Stomach (tissue), 4 donors: ENCODE results near the gene SHOX.

Source experiments
- EP300 ChIP-seq: sonication (generic); formaldehyde crosslinking; IDR thresholded peaks from one replicate; pipeline ENCODE4 v1.6.1; 2017; ENCODE audit warnings: antibody characterized with exemption
- POLR2A ChIP-seq, 4 donors: fragments of 450-650 bp; IDR thresholded peaks; one replicate each; pipeline ENCODE4 v1.6.1; 2016; ENCODE audit warnings: antibody characterized with exemption in 4 of 4, control low read depth in 2 of 4, mild to moderate bottlenecking in 1 of 4, moderate library complexity in 1 of 4
- POLR2AphosphoS5 ChIP-seq, 3 donors: sonication (generic); formaldehyde crosslinking; IDR thresholded peaks; one replicate each; pipeline ENCODE4 v1.6.1; 2016; ENCODE audit warnings: antibody characterized with exemption in 3 of 3
- TF ChIP-seq, protein P1 (sequence below), 7 experiments: fragments of 450-650 bp in 4 of 7; fragments of 200-600 bp in 3 of 7; sonication (generic) in 3 of 7; IDR thresholded peaks; one replicate each; pipeline ENCODE4 v1.5.1; 2016 to 2019; ENCODE audit warnings: antibody characterized with exemption in 7 of 7, control low read depth in 2 of 7, mild to moderate bottlenecking in 1 of 7

DNA sequence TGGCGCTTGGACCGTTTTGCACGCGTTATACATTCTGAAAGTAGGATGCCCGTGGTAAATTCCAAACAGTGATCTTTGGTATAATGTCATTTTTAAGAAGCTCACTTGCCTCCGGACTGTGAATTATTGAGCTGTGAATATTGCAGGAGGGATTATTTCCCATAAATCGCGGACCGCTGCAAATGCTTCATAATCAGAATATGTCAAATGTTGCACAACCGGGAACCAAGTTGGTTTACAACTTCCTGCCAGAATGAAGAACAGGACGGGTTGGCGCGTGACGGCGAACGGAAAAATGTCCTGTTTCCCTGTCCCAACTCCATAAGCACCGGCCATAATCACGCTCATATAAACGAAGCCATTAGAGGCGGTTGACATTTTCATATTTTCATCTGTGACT, 67.6 kb downstream of the SHOX start:
- TF ChIP-seq POLR2AphosphoS5 (IDR thresholded peaks at IDR 0.05) (no peak), EP300 (no peak), POLR2A (IDR thresholded peaks at IDR 0.05) (no peak)
- TF ChIP-seq, protein P1, sequence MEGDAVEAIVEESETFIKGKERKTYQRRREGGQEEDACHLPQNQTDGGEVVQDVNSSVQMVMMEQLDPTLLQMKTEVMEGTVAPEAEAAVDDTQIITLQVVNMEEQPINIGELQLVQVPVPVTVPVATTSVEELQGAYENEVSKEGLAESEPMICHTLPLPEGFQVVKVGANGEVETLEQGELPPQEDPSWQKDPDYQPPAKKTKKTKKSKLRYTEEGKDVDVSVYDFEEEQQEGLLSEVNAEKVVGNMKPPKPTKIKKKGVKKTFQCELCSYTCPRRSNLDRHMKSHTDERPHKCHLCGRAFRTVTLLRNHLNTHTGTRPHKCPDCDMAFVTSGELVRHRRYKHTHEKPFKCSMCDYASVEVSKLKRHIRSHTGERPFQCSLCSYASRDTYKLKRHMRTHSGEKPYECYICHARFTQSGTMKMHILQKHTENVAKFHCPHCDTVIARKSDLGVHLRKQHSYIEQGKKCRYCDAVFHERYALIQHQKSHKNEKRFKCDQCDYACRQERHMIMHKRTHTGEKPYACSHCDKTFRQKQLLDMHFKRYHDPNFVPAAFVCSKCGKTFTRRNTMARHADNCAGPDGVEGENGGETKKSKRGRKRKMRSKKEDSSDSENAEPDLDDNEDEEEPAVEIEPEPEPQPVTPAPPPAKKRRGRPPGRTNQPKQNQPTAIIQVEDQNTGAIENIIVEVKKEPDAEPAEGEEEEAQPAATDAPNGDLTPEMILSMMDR (IDR thresholded peaks at IDR 0.05): no peak
